Motor neuron (in vitro differentiated cells): ENCODE data around the gene MRPS11. TPM values are rescaled to one million over a fixed set of nuclear protein-coding genes. Genes with fewer than 3 reads are reported as not detected.
"Not testable (repeated sequence)": the region's sequence is repeated elsewhere in the genome, so short reads cannot be mapped to it uniquely, and the experiment has no call there.

ENCODE experiments used
- ATAC-seq, 8 experiments: fragments of 200-7000 bp; cut with Tn5 transposase; replicated peaks in 6 of 8; 2 replicates each; pipeline ENCODE4 v1.8.0; 2021; ENCODE audit warnings: mild to moderate bottlenecking in 8 of 8, moderate library complexity in 8 of 8
- H3K27ac ChIP-seq, 2 donors: fragments of 250-450 bp; sonication (Bioruptor Pico); 2 replicates each; pipeline ENCODE4 v1.9.0; 2021; ENCODE audit warnings: antibody characterized with exemption in 2 of 2, mild to moderate bottlenecking in 2 of 2, moderate library complexity in 1 of 2
- H3K4me1 ChIP-seq, 2 donors: fragments of 250-450 bp; sonication (Bioruptor Pico); replicated peaks in 1 of 2; 2 replicates each; pipeline ENCODE4 v1.6.1; 2021; ENCODE audit warnings: antibody characterized with exemption in 2 of 2, mild to moderate bottlenecking in 2 of 2, moderate library complexity in 1 of 2
- H3K4me3 ChIP-seq, 5 donors: fragments of 250-450 bp; sonication (Bioruptor Pico); 2 replicates each; pipeline ENCODE4 v1.9.0; 2021; ENCODE audit warnings: antibody characterized with exemption in 5 of 5, mild to moderate bottlenecking in 5 of 5, moderate library complexity in 4 of 5
- WGBS, 10 experiments: fragments of 450-650 bp; shearing (Covaris generic); methylation state at CpG; one replicate each; pipeline ENCODE4 v1.0.0; 2022; 5-methylcytosine and 5-hydroxymethylcytosine counted together
- in situ Hi-C, 9 experiments: fragments of 400-800 bp; cut with MboI; loops; one replicate each; pipeline ENCODE4 v1.15.0; 2021; ENCODE audit warnings: low sequenced_read_pairs in 9 of 9, low pct_unique_long_range_greater_than_20kb in 2 of 9; ENCODE audit not compliant: unreplicated experiment in 9 of 9
- total RNA-seq, 8 experiments: library from RNA; unstranded; fragments of 300-600 nt; gene quantifications; 2 replicates each; pipeline versions ENCODE4 v1.2.3 to v1.2.4, GENCODE V29; 2022

Gene MRPS11
- total RNA-seq, 8 experiments from 2014 or later, result 27.2 to 69.7 (median 44.3) TPM

DNA sequence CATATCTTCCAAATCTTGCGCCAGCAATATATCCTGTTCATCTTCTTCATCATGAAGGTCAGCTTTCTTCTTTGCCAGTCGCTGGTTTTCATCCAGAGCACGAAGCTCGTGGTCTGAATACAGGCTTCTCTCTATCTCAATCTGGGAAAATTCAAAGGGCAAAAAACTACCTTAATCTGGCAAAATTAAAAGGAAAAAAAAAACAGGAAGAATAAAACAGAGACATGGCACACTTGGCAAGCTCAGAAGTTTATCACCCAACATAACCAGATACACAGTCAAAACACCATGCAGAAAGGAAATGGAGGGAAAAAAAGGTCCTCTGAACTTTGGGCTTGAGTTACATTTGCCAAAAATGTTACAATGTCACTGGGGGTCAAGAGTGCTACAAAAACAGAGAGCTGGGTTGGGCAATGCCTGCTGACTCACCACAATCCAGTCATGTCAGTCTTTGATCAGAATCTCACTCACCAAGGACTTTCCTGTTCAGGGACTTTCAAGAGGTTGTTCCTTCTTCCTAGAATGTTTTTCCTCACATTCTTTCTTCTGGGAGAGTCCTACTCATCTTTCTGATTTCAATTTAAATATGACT lies 1.8 kb upstream of the MRPS11 start:
- Histone ChIP-seq H3K4me1 (peaks cover 4 to 20% of the 10 kb centered on the region in 2 donors), H3K4me3 (peak overlapping the region in 1 of 5 donors; percentile 68), H3K27ac (no peak overlapping the region)
- WGBS, 10 experiments, result 85 to 100% (median 95%) methylated on average over 2 to 4 of the region's 4 CpGs; no CpG with 5 or more reads in 1 of the 10 experiments
- peak in 2 of 8 experiments; percentile 9 to 11 for ATAC-seq
- in situ Hi-C loops, result no loop called here

DNA sequence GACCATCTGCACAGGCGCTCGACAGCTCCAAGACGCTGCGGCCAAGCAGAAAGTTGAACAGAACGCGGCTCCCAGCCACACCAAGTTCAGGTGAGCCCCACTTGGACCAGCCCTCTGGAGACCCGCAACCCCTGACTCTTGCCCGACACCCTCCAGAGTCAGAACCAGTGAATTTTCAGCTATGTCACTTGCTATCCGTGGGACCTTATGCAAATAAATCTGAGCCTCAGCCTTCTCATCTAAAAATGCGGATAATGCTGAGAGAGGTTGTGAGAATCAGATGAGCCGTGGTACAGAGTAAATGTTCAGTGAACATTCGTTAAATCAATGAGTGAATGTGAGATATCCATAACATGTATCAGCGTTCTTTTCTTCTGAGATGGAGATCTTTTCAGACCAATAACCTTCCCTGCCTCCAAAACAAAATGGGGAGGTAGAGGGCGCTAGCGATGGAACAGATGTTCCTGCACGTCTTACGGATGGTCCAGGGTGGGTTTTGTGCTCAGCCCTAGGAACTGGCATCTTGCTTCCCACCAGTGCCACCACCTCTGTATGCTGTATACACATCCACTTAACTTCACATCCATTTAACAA lies 524 bp downstream of the MRPS11 start:
- peak overlapping the region; percentile 92 to 97 for H3K27ac ChIP-seq
- H3K4me3 ChIP-seq, result peak overlapping the region; percentile 54 to 94 (median 69)
- peaks cover 7 to 22% of the 10 kb centered on the region in 2 donors for H3K4me1 ChIP-seq
- in situ Hi-C loops, result no loop called here
- WGBS, 10 experiments, result 0 to 17% (median 2%) methylated on average over 5 to 15 of the region's 17 CpGs; no CpG with 5 or more reads in 3 of the 10 experiments
- peak in 2 of 8 experiments; percentile 3 to 12 for ATAC-seq

DNA sequence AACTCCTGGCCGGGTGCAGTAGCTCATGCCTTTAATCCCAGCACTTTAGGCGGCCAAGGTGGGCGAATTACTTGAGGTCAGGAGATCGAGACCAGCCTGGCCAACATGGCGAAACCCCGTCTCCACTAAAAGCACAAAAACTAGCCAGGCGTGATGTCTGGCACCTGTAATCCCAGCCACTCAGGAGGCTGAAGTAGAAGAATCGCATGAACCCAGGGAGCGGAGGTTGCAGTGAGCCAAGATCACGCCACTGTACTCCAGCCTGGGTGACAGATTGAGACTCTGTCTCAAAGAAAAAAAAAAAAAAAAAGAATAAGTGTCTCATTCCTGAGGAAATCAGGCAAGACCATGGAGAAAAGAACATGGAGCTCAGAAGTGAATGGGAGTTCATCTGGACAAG lies 1.2 kb downstream of the MRPS11 start:
- in situ Hi-C loops, H3K27ac ChIP-seq, ATAC-seq: not testable (repeated sequence)
- Histone ChIP-seq H3K4me1 (peaks cover 7 to 22% of the 10 kb centered on the region in 2 donors), H3K4me3 (peak overlapping the region in 2 of 5 donors; percentile 68 to 85)
- 90 to 100% (median 94%) methylated on average over 2 to 10 of the region's 10 CpGs; no CpG with 5 or more reads in 1 of the 10 experiments for WGBS, 10 experiments

DNA sequence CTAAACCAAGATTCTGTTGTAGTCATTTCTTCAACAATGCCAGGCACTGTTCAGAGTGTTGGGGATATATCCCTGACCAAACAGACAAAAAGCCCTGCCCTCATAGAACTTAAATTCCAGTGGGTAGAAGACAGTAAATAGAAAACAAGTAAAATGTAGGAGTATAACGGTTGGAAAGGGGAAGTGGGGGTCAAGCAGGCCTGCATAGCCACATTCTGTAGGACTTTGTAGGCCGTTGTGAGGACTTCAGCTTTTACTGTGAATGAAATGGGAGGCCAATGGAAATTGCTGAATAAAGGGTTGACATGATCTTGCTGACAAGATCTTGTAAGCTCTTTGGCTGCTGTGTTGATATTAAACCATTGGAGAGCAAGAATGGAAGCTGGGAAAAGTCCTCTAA lies 1.8 kb downstream of the MRPS11 start:
- 90 to 100% (median 100%) methylated on average over 1 to 2 of the region's 2 CpGs; no CpG with 5 or more reads in 3 of the 10 experiments for WGBS, 10 experiments
- ATAC-seq, result no peak
- in situ Hi-C loops, result no loop called here
- Histone ChIP-seq H3K4me1 (peaks cover 7 to 22% of the 10 kb centered on the region in 2 donors), H3K27ac (no peak overlapping the region), H3K4me3 (no peak overlapping the region)

DNA sequence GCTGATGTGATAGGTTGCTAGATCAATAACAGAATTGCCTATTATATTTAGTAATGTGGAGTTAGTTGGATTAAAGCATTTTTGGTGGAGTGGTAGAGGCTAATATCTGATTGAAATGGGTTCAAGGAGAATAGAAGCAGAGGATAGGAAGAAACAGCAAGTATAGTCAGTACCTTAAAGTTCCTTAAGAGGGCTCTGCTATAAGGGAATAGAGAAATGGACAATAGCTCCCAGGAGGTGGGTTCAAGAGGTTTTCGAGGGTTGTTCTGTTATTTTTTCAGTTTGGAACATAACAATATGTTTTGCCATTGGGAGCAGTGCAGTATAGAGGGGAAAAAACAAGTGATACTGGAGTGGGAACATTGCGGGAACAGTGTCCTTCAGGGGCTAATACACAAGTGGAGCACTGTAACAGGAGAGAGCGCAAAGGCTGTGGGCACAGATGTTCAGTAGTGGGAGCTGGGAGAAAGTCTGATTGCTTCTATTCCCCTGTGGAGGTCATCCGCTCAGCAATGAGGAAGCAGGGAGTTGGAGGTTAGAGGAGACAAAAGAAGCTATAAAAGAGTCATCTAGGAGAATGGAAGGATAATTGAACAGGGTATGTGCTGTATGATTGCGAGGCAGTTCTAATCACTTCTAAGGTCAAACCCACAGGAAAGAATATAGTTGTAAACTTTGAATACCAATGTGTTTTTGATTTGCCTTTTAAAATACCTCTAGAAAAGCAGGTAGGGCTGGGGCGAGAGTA lies 3.3 kb downstream of the MRPS11 start:
- in situ Hi-C loops, result loop anchor here in 3 of 9 experiments (10.0 kb wide), 1 partner anchor 144 kb away; no protein-coding TSS in a partner anchor
- no peak for ATAC-seq
- 43 to 100% (median 75%) methylated on average over 2 to 6 of the region's 6 CpGs; no CpG with 5 or more reads in 1 of the 10 experiments for WGBS, 10 experiments
- no peak overlapping the region for H3K4me3 ChIP-seq
- peaks cover 7 to 22% of the 10 kb centered on the region in 2 donors for H3K4me1 ChIP-seq
- no peak overlapping the region for H3K27ac ChIP-seq

DNA sequence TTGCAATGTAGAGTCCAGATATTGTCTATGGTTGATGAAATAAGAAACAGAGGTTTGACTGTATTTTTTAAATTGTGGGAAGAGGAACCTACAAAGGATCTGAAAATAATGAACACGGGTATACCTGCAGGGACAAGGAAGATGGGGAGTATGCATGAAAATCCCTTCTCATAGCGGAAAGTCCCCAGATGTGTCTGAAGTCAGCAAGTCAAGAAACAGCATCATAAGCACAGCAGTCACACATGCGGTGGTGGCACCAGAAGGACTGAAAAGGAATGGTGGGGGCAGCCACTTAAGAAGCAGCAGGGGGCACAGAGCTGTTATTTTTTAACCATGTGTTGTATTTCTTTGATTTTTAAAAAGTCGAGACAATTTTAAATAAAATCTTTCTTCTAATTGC lies 4.7 kb downstream of the MRPS11 start:
- in situ Hi-C loops, result loop anchor here in 3 of 9 experiments (10.0 kb wide), 1 partner anchor 143 kb away; no protein-coding TSS in a partner anchor
- 55 to 100% (median 100%) methylated on average over 1 to 4 of the region's 4 CpGs for WGBS, 10 experiments
- peaks cover 9 to 16% of the 10 kb centered on the region in 2 donors for H3K4me1 ChIP-seq
- no peak for ATAC-seq
- no peak overlapping the region for H3K27ac ChIP-seq
- no peak overlapping the region for H3K4me3 ChIP-seq

DNA sequence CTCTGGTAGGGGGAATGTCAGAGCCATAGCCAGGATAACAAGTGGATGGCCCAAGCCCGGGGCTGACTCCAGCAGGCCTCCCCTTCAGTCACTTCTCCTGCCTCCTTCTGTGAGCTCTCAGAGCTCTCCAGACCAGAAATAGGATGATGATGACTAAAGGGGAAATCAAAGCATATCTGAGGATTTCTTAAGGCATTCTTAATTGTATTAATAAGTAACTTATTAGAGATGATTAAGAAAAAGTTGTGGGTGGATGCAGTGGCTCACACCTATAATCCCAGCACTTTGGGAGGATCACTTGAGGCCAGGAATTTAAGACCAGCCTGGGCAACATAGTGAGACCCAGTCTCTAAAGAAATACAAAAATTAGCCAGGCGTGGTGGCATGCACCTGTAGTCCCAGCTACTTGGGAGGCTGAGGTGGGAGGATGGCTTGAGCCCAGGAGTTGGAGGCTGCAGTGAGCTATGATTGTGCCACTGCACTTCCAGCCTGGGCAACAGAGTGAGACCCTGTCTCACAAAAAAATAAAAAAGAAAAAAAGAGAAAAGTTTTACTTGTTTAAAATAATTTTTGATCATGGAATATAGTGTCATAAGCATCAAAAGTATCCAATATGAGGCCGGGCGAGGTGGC lies 6.3 kb downstream of the MRPS11 start:
- H3K27ac ChIP-seq, H3K4me3 ChIP-seq, H3K4me1 ChIP-seq, ATAC-seq: not testable (repeated sequence)
- WGBS, 10 experiments, result 80 to 100% (median 100%) methylated on average over 1 to 4 of the region's 4 CpGs; no CpG with 5 or more reads in 1 of the 10 experiments
- in situ Hi-C loops, result loop anchor here in 3 of 9 experiments (10.0 kb wide), 1 partner anchor 141 kb away; no protein-coding TSS in a partner anchor

DNA sequence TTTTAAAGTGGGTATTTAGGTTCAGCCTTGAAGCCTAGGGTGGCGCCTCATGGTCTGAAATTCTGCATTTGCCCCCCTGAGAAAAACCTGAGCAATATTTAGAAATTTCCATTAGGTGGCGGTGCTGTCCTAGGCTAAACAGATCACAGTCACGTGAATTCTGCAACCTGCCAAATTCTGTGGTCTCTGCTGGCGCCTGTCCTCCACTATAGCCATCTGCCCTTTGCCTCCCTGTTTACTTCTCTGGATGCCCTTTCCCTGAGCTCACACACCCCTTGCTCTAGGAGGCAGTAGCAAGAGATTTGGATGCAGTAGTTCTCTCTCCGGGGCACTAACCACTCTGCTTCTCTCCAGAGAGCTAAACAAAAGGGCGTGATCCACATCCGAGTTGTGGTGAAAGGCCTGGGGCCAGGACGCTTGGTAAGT lies 9.1 kb downstream of the MRPS11 start:
- H3K4me3 ChIP-seq, result no peak overlapping the region
- peak; percentile 66 to 86 (median 81) for ATAC-seq
- no peak overlapping the region for H3K27ac ChIP-seq
- WGBS, 10 experiments, result 17 to 80% (median 49%) methylated on average over 1 to 6 of the region's 8 CpGs; no CpG with 5 or more reads in 1 of the 10 experiments
- H3K4me1 ChIP-seq, result peaks cover 0 to 5% of the 10 kb centered on the region in 2 donors
- in situ Hi-C loops, result loop anchor here in 6 of 9 experiments (10.0 to 25.0 kb wide), 3 partner anchors 136 to 536 kb away; partner anchors contain the start of gene AEN (in 3 of the 6)

DNA sequence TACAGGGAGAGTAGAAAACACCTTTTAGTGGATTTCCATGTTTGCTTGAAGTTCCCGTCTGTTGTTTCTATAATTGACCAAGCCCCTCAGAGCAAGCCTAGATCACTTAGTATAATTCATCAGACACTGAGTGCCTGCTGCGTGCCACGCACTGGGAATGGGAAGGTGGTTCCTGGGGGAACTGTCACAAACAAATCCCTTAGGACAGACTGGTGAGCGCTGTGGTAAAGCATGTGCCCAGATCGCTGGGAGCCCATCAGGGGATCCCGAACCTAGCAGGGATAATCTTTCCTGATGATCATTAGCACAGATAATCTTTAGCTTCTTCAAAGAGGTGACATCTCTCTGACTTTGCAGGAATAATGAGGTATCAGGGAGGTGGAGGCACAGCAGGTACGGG lies 9.6 kb downstream of the MRPS11 start:
- peaks cover 0 to 5% of the 10 kb centered on the region in 2 donors for H3K4me1 ChIP-seq
- H3K27ac ChIP-seq, result no peak overlapping the region
- 75 to 100% (median 100%) methylated on average over 1 to 5 of the region's 7 CpGs; no CpG with 5 or more reads in 2 of the 10 experiments for whole genome bisulfite sequencing, 10 experiments
- in situ Hi-C loops, result loop anchor here in 6 of 9 experiments (10.0 to 25.0 kb wide), 3 partner anchors 135 to 535 kb away; partner anchors contain the start of gene AEN (in 3 of the 6)
- ATAC-seq, result peak in 1 of 8 experiments; percentile 11
- H3K4me3 ChIP-seq, result no peak overlapping the region

DNA sequence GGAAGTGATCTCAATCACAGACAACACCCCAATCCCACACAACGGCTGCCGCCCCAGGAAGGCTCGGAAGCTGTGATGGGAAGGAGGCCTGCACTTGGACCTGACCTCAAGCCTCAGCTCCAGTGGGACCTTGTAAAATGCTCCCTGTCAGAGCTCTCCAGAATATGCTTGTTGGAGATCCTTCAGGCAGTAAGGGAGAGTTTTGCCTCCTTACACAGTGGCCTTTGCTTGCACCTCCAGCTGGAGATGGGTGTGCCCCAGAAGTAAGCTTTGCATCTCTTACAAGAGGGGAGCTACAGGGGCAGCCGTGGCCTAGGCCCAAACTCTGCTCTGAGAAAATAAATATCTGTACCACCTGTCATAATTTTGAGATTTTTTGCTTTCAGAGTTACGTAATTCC lies 10.4 kb downstream of the MRPS11 start:
- H3K4me3 ChIP-seq, result no peak overlapping the region
- no peak overlapping the region for H3K27ac ChIP-seq
- peak in 3 of 8 experiments; percentile 51 to 74 (median 71) for ATAC-seq
- peaks cover 0 to 10% of the 10 kb centered on the region in 2 donors for H3K4me1 ChIP-seq
- in situ Hi-C loops, result loop anchor here in 6 of 9 experiments (10.0 to 25.0 kb wide), 3 partner anchors 134 to 534 kb away; partner anchors contain the start of gene AEN (in 3 of the 6)
- WGBS, 10 experiments, result 79 to 100% (median 100%) methylated on average over 1 to 4 of the region's 5 CpGs; no CpG with 5 or more reads in 3 of the 10 experiments

DNA sequence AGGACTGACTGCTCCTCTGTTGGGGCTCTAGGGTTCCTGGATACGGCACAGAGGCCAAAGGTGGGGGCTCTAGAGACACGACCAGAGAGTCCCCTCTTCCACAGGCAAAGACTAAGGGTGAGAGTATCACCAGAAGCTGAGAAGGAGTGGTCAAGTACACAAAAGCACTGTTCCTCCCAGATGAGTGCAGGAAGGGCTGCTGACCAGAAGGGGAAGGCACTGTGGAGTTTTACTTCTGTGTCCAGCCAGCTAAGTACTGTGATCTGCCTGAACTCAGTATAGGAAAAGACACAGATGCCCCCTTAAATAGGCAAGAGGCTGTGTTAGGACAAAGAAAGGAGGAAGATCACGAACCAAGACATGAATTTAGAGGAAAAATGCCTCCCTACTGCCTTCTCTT lies 11.7 kb downstream of the MRPS11 start:
- in situ Hi-C loops, result loop anchor here in 6 of 9 experiments (10.0 to 25.0 kb wide), 3 partner anchors 133 to 533 kb away; partner anchors contain the start of gene AEN (in 3 of the 6)
- H3K27ac ChIP-seq, result no peak overlapping the region
- no peak overlapping the region for H3K4me3 ChIP-seq
- ATAC-seq, result peak in 4 of 8 experiments; percentile 9 to 55 (median 21)
- 39 to 88% (median 72%) methylated on average over 2 to 3 of the region's 3 CpGs; no CpG with 5 or more reads in 4 of the 10 experiments for WGBS, 10 experiments
- peaks cover 0 to 12% of the 10 kb centered on the region in 2 donors for H3K4me1 ChIP-seq

DNA sequence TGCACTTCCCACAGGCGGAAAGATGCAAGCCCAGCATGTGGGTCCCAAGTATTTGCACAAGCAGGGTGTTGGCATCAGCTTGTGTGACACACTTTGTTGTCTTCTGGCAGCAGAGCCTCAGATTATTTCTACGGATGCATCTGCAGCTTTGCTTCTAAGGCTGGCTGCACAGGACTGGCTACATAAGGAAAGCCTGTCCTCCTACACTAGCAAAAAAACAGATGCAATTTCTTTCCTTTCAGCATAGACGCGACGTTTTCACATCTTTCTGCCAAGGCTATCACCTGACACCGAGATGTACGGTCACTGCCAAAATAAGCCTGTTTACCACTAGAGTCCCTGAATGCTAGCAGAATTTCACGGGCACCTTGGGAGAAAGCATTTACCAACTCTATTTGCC lies 13.5 kb downstream of the MRPS11 start:
- ATAC-seq, result no peak
- H3K27ac ChIP-seq, result no peak overlapping the region
- in situ Hi-C loops, result loop anchor here in 5 of 9 experiments (10.0 to 25.0 kb wide), 3 partner anchors 131 to 531 kb away; partner anchors contain the start of gene AEN (in 3 of the 5)
- no peak overlapping the region for H3K4me3 ChIP-seq
- H3K4me1 ChIP-seq, result peaks cover 11 to 28% of the 10 kb centered on the region in 2 donors
- WGBS, 10 experiments, result 40 to 100% (median 95%) methylated on average over 1 to 7 of the region's 8 CpGs
